Hepatocyte (in vitro differentiated cells): Measurements from ENCODE around the gene P2RY8.

ENCODE experiments used
- CTCF ChIP-seq: fragments of 200-600 bp; sonication (generic); IDR thresholded peaks from 2 replicates; pipeline ENCODE4 v1.5.1; 2016; ENCODE audit warnings: antibody characterized with exemption, mild to moderate bottlenecking; ENCODE audit not compliant: poor library complexity
- EZH2 ChIP-seq: fragments of 200-600 bp; sonication (generic); IDR thresholded peaks from 2 replicates; pipeline ENCODE4 v1.6.1; 2016; ENCODE audit warnings: antibody characterized with exemption, mild to moderate bottlenecking, borderline replicate concordance
- EZH2phosphoT487 ChIP-seq: fragments of 200-600 bp; sonication (generic); IDR thresholded peaks from one replicate; pipeline ENCODE4 v1.6.1; 2018; ENCODE audit warnings: antibody characterized with exemption, mild to moderate bottlenecking, low read depth, moderate library complexity; ENCODE audit not compliant: unreplicated experiment, severe bottlenecking

- TF ChIP-seq EZH2phosphoT487 = no peak
- TF ChIP-seq CTCF = no peak
- TF ChIP-seq EZH2 = no peak
These were observed 29.2 kb downstream of the P2RY8 start for GRCh38 chrX:1507511-1508463.
